ENCODE data around the gene WBP2NL.

WBP2NL gene

GRCh38 chr22:41966607-41967240 lies 31.9 kb upstream of the WBP2NL start:
- Histone ChIP-seq H2AFZ (peak overlapping the region; percentile 57), H3K4me2 (ENCODE audit: low read length) (no peak overlapping the region), H3K79me2 (no peaks in the 10 kb centered on the region), H3K27me3 (ENCODE audit: control insufficient read depth, insufficient read depth, low read length) (no peaks in the 10 kb centered on the region), H3K9me3 (ENCODE audit: control insufficient read depth, low read length) (no peaks in the 10 kb centered on the region), H3K36me3 (ENCODE audit: control insufficient read depth, insufficient read depth, low read length) (no peaks in the 10 kb centered on the region), H3K4me1 (no peaks in the 10 kb centered on the region), H3K9ac (no peak overlapping the region), H3K4me3 (ENCODE audit: low read depth, low read length) (no peak overlapping the region), H3K27ac (no peak overlapping the region)
- peak; percentile 32 for TF ChIP-seq CTCF (IDR thresholded peaks at IDR 0.05)

- no peak overlapping the region for H3K4me3 ChIP-seq (ENCODE audit: low read depth, low read length)
- H3K9ac ChIP-seq: no peak overlapping the region
- H3K9me3 ChIP-seq (ENCODE audit: control insufficient read depth, low read length): no peaks in the 10 kb centered on the region
- no peak for TF ChIP-seq CTCF (IDR thresholded peaks at IDR 0.05)
- no peak overlapping the region for H3K27ac ChIP-seq
- H2AFZ ChIP-seq: no peak overlapping the region
- H3K36me3 ChIP-seq (ENCODE audit: control insufficient read depth, insufficient read depth, low read length): no peaks in the 10 kb centered on the region
- no peaks in the 10 kb centered on the region for H3K27me3 ChIP-seq (ENCODE audit: control insufficient read depth, insufficient read depth, low read length)
- no peaks in the 10 kb centered on the region for H3K79me2 ChIP-seq
- H3K4me2 ChIP-seq (ENCODE audit: low read length): no peak overlapping the region
- no peaks in the 10 kb centered on the region for H3K4me1 ChIP-seq
Measured at GRCh38 chr22:41968601-41969000, 30.0 kb upstream of the WBP2NL start.

GRCh38 chr22:41969110-41969646 lies 29.4 kb upstream of the WBP2NL start, which contains the start of gene SEPTIN3:
SEPTIN3 (plus strand) TSS chr22:41969443; CDS start chr22:41971493, 2,050 bp downstream.
- no peak within 1 kb of the TSS for H3K9ac ChIP-seq
- H3K36me3 ChIP-seq (ENCODE audit: control insufficient read depth, insufficient read depth, low read length): no peaks in the 10 kb centered on the region
- H3K79me2 ChIP-seq: no peaks in the 10 kb centered on the region
- H2AFZ ChIP-seq: no peak within 1 kb of the TSS
- H3K27ac ChIP-seq: no peak within 1 kb of the TSS
- no peak within 1 kb of the TSS for H3K4me2 ChIP-seq (ENCODE audit: low read length)
- no peak within 1 kb of the TSS for H3K4me3 ChIP-seq (ENCODE audit: low read depth, low read length)
- H3K4me1 ChIP-seq: no peaks in the 10 kb centered on the region
- no peaks in the 10 kb centered on the region for H3K27me3 ChIP-seq (ENCODE audit: control insufficient read depth, insufficient read depth, low read length)
- TF ChIP-seq CTCF (IDR thresholded peaks at IDR 0.05): no peak
- H3K9me3 ChIP-seq (ENCODE audit: control insufficient read depth, low read length): no peaks in the 10 kb centered on the region

- Histone ChIP-seq H3K9me3 (ENCODE audit: control insufficient read depth, low read length) (no peaks in the 10 kb centered on the region), H3K79me2 (no peaks in the 10 kb centered on the region), H2AFZ (no peak overlapping the region), H3K27ac (no peak overlapping the region), H3K36me3 (ENCODE audit: control insufficient read depth, insufficient read depth, low read length) (no peaks in the 10 kb centered on the region), H3K4me3 (ENCODE audit: low read depth, low read length) (no peak overlapping the region), H3K9ac (no peak overlapping the region), H3K4me2 (ENCODE audit: low read length) (no peak overlapping the region), H3K27me3 (ENCODE audit: control insufficient read depth, insufficient read depth, low read length) (no peaks in the 10 kb centered on the region), H3K4me1 (no peaks in the 10 kb centered on the region)
- TF ChIP-seq CTCF (IDR thresholded peaks at IDR 0.05): no peak
Measured at GRCh38 chr22:41970601-41971000, 28.0 kb upstream of the WBP2NL start.

- Histone ChIP-seq H3K36me3 (ENCODE audit: control insufficient read depth, insufficient read depth, low read length) (no peaks in the 10 kb centered on the region), H3K27me3 (ENCODE audit: control insufficient read depth, insufficient read depth, low read length) (no peaks in the 10 kb centered on the region), H3K9me3 (ENCODE audit: control insufficient read depth, low read length) (no peaks in the 10 kb centered on the region), H3K79me2 (no peaks in the 10 kb centered on the region), H3K27ac (no peak overlapping the region), H3K4me1 (no peaks in the 10 kb centered on the region), H3K4me2 (ENCODE audit: low read length) (no peak overlapping the region), H3K4me3 (ENCODE audit: low read depth, low read length) (no peak overlapping the region), H3K9ac (no peak overlapping the region), H2AFZ (no peak overlapping the region)
- no peak for TF ChIP-seq CTCF (IDR thresholded peaks at IDR 0.05)
Measured at GRCh38 chr22:41971431-41971830, 27.2 kb upstream of the WBP2NL start.
